HG03103 (cell line): Measurements from ENCODE around the gene CADPS2.

Experiments used
- ATAC-seq: cut with Tn5 transposase; IDR thresholded peaks from one replicate; pipeline ENCODE4 v1.9.1; 2021; ENCODE audit warnings: low read depth; ENCODE audit not compliant: unreplicated experiment

CADPS2 gene

DNA sequence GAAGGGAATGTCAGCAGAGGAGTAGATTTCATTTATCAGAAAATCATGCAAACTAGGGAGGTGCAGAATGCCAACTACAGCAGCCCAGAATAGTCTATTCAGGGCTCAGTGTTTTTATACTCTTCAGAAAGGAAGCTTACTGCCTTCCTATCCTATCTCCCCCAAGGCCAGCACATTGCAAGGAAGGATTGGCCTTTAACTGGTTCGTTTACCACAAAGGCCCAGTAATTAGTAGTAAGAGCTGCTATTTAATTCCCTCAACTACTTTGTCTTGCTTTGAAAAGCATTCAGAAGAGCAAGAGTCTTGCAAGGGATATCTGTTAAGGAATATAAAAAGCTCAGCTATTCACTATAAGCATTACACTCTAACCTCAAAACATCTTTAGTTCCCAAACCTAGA is 97.1 kb downstream of the CADPS2 start:
- ATAC-seq = no peak

DNA sequence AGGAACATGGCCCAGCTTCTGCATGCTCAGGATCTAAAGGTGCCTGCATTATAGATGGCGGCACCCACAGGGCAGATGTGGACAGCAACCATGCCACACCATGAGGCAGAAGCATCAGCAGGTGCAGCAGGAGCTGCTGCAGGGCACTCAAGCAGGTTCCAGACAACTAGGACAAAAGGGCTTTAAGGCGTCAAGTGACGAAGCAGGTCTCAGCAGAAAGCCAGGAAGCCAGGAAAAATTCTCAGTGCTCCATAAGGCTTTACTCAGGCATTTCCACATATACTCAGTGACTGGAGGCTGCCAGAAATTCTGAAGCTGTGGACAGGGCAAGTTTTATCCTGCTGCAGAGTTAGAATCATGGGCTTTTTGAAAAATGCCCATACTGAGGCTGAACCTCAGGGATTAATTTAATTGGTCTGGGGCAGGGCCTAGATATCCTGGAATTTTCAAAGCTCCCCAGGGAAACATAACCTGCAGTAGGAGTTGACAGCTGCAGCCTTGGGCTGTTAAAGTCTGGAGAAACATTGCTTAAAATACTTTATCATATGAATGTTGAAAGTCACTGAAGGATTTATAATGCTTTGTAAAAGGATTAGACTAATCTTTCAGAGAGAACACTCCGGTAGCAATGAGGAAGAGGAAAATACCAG is 115.4 kb downstream of the CADPS2 start:
- no peak for ATAC-seq

DNA sequence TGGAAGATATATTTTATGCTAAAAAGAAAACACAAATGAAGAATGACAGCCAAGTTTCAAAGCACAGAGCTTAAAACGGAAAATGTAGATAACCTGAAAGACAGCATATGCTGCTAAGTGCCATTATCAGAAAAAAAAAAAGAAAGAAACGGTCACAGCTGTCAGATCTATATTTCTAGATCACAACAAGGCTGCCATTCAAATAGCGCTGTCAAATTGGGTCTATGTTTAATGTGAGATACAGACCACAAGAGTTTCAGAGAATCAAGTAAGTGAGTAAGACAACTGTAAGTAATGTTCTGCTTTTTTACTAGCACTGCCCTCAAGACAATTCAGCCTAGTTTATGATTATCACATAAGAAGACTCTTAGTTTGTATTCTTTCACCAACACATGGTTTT is 117.4 kb downstream of the CADPS2 start:
- ATAC-seq = no peak

GRCh38 chr7:122767339-122767738 is 118.9 kb downstream of the CADPS2 start:
- no peak for ATAC-seq

DNA sequence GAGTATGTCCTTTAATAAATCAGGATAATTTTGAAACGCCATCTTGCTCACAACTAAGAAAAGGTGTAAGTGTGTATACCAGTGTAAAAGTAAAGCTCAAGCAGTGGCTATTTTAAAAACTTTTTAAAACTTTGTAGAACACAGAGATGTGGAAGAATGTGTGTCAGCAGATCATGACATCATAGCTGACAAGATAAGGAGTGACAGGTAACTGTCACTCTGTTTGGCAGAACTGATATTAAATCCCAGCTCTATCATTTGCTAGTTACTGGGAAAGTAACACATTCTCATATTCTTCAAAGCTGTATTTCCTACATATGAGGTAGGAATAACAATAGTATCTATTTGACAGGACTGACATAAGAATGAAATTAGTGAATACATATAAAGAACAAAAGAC is 119.7 kb downstream of the CADPS2 start:
- ATAC-seq = no peak

- no peak for ATAC-seq
Measured at GRCh38 chr7:122764902-122765301, 121.4 kb downstream of the CADPS2 start.

GRCh38 chr7:122764020-122764419 is 122.2 kb downstream of the CADPS2 start:
- ATAC-seq = no peak

DNA sequence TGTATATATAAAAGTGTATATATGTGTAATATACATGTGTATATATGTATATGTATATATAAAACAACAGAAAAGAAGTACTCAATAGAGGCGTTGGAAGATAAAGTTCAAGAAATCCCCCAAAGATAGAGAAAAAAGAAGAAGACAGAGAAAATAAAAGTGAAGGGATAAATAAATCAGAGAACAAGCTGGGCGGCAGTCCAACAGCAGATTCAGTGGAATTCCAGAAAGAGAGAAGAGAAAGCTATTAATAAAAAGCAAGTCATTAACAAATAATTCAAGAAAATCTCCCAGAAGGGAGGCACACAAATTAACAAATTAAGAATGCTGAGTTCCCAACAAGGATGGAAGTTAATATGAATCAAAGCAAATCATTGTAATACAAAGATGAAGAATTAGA is 124.2 kb downstream of the CADPS2 start:
- no peak for ATAC-seq

- ATAC-seq = no peak
Measured at GRCh38 chr7:122758501-122758900, 127.8 kb downstream of the CADPS2 start.

- ATAC-seq = no peak
Measured at GRCh38 chr7:122756860-122757259, 129.4 kb downstream of the CADPS2 start.

GRCh38 chr7:122755696-122756095 is 130.6 kb downstream of the CADPS2 start:
- no peak for ATAC-seq

DNA sequence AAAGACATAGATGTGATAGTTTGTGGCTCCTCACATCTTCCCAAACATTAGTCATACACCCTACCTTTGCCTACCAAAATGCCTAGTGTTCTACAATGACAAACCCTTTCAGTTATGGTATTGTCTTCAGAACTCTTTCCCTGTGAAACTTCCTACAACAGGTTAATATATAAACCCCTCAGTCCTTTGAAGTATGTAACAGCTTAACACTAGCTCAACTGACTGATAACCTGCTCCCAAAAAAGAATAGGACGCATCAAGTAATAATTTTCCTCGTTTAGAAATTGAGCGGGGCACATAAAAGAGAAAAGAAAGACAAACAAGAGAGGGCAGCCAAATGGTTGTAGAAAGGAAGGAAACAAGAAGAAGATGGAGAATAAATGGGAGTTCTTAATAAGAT is 133.7 kb downstream of the CADPS2 start:
- no peak for ATAC-seq

- ATAC-seq = no peak
Measured at GRCh38 chr7:122750389-122750788, 135.9 kb downstream of the CADPS2 start.

GRCh38 chr7:122748195-122748594 is 138.1 kb downstream of the CADPS2 start:
- no peak for ATAC-seq

DNA sequence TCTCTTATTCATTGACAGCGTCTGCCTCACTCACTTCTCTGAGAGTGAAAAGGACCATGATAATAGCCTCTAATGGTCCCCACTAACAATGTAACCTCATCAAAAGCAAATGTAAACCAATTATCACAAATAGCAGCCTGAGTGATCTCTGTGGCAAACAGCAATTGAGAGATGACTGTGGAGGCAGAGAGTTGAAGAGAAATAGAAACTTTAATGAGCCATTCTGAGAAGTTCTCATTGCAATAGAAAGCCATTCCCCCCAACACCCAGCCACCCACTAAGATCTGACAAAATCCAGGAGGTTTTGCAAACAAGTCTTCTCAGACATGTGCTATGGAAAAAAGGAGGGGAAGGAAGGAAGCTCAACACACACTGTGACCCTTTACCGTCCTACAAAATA is 139.3 kb downstream of the CADPS2 start:
- ATAC-seq = no peak

DNA sequence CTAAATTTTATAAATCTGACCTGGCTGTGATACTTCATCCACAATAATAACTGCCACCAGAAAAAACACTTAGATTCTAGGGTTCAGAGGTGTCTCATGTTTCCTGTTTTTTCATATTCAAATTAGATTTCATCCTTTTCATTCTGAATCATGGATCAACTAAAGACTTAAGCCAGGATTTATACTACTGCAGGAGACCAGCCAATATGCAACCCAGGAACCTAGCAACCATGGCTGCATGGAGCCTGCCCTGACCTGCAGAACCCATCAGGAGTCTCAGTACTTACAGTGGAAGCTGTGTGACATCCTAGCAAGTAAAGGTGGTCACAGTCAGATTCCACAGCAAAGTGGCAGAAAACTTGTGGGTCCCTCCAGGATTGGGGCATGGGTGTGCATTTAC is 143.0 kb downstream of the CADPS2 start:
- ATAC-seq = no peak

GRCh38 chr7:122738947-122739346 is 147.3 kb downstream of the CADPS2 start:
- ATAC-seq = no peak

- ATAC-seq = no peak
Measured at GRCh38 chr7:122736183-122736582, 150.1 kb downstream of the CADPS2 start.

DNA sequence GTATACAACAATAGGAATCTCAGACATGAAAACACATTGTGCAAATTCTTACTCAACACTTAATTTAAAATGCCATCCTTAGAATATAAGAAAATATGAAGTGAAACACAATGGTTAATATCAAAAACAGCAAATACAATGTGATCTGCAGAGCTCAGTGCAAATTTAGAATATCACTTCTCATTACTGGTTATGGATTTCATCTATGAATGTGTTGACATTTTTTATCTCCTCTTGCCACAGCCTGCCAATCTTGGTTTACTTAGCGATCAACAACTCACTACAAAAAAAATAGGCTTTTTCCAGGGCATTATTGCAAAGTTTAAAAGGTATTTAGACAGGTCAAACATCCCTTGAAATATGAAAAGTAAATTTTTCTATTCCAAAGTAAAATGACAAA is 158.5 kb downstream of the CADPS2 start:
- ATAC-seq = no peak

DNA sequence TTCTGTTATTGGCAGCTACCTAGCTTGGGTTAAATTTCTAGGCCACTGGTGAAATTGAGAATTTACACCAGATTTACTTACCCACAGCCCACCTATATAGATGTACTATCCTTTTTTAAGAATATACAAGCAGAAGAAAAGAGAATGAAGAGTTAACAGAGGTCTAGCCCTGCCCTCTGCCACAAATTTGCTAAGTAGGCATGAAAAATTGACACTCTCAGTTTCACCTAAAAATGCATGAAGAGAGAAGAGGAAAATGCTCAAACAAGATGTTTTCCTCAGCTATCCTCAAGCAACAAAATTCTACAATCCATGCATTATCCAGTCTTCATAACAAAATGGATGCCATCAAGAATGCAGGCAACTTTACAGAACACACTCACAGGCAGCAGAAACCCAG is 158.9 kb downstream of the CADPS2 start:
- ATAC-seq = no peak

DNA sequence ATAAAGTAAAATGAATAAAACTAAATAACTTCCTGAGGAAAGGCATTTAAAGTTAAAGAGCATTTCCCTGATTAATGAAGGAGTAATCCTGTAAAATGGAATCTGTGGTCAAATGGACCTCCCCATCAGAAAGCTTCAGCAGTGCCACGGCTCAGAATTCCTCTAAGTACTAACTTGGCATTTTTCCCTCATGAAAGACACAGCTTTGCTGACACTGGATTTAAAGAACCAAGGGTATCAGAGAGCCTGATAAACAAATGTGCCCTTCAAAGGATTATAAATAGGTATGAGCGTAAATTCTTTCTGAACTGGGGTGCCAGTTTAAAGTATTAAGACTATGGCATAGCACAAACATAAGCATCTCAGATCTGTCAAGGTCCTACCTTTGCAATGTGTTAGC is 159.4 kb downstream of the CADPS2 start:
- no peak for ATAC-seq

- no peak for ATAC-seq
Measured at GRCh38 chr7:122724366-122724765, 161.9 kb downstream of the CADPS2 start.

DNA sequence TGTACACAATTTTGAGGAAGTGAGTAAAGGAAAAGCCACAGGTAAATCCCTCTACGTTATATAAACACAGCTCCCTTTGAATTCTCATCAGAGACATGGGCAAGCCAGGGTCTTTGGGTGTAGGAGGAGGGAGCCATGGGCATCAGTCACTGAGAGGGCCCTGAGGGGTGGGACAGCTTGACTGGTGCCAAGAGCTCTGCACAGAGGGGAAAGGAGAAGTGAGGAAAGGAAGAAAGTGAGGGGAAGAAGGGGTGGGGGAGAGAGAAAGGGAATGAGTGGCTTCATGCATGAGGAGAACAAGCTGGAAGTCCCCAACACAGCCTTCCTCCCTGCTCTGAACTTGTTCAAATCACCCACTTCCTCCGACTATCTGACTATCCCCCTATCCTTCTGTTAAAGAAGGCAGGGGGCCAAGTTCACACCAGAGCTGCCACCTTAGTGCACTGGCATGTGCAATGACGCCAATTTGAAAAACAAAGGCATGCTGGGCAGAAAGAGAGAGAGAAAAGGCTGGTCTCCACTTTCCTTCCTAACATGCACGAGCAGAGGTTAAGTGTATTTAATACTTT is 167.2 kb downstream of the CADPS2 start:
- no peak for ATAC-seq
